MM.1S (cell line): Measurements from ENCODE around the gene NAPG.

ENCODE experiments used
- DNase-seq: peaks from one replicate; pipeline ENCODE4 v3.0.0-alpha.2; 2015
- H2AFZ ChIP-seq: fragments of 300-600 bp; sonication (generic); 2 replicates; pipeline ENCODE4 v1.6.0; 2016; ENCODE audit warnings: antibody characterized with exemption, low read length
- H3F3A ChIP-seq: fragments of 300-600 bp; sonication (generic); 2 replicates; pipeline ENCODE4 v1.6.1; 2016; ENCODE audit warnings: mild to moderate bottlenecking, antibody characterized with exemption, low read length, moderate library complexity, mixed read lengths; ENCODE audit not compliant: insufficient read depth
- H3K27ac ChIP-seq: fragments of 300-600 bp; sonication (generic); 2 replicates; pipeline ENCODE4 v1.5.1; 2016; ENCODE audit warnings: mild to moderate bottlenecking, low read length
- H3K27me3 ChIP-seq: fragments of 300-600 bp; sonication (generic); replicated peaks from 2 replicates; pipeline ENCODE4 v1.6.0; 2016; ENCODE audit warnings: low read length; ENCODE audit not compliant: insufficient read depth
- H3K36me3 ChIP-seq: fragments of 300-600 bp; sonication (generic); replicated peaks from 2 replicates; pipeline ENCODE4 v1.6.1; 2016; ENCODE audit warnings: mild to moderate bottlenecking, low read length, mixed read lengths; ENCODE audit not compliant: insufficient read depth
- H3K4me1 ChIP-seq: fragments of 300-600 bp; sonication (generic); 2 replicates; pipeline ENCODE4 v1.6.1; 2016; ENCODE audit warnings: low read length, mixed read lengths
- H3K4me2 ChIP-seq: fragments of 300-600 bp; sonication (generic); 2 replicates; pipeline ENCODE4 v1.6.0; 2016; ENCODE audit warnings: low read depth, low read length
- H3K4me3 ChIP-seq: fragments of 300-600 bp; sonication (generic); 2 replicates; pipeline ENCODE4 v1.5.1; 2016; ENCODE audit warnings: low read length, mixed read lengths
- H3K79me2 ChIP-seq: fragments of 300-600 bp; sonication (generic); 2 replicates; pipeline ENCODE4 v1.6.1; 2016; ENCODE audit warnings: mixed run types, low read length, mixed read lengths
- H3K9ac ChIP-seq: fragments of 300-600 bp; sonication (generic); 2 replicates; pipeline ENCODE4 v1.6.1; 2016; ENCODE audit warnings: low read length, mixed read lengths
- H3K9me2 ChIP-seq: fragments of 300-600 bp; sonication (generic); replicated peaks from 2 replicates; pipeline ENCODE4 v1.6.1; 2016; ENCODE audit warnings: mild to moderate bottlenecking, low read length, mixed read lengths; ENCODE audit not compliant: insufficient read depth
- H3K9me3 ChIP-seq: fragments of 300-600 bp; sonication (generic); replicated peaks from 2 replicates; pipeline ENCODE4 v1.6.1; 2016; ENCODE audit warnings: mild to moderate bottlenecking, low read length, mixed read lengths; ENCODE audit not compliant: insufficient read depth
- H4K20me1 ChIP-seq: fragments of 300-600 bp; sonication (generic); 2 replicates; pipeline ENCODE4 v1.6.1; 2016; ENCODE audit warnings: mild to moderate bottlenecking, low read length, moderate library complexity, mixed read lengths; ENCODE audit not compliant: insufficient read depth
- EZH2 ChIP-seq: fragments of 300-600 bp; sonication (generic); optimal IDR thresholded peaks from 2 replicates; pipeline ENCODE3; 2017; ENCODE audit warnings: low read depth, mild to moderate bottlenecking, antibody characterized with exemption, low read length, mixed read lengths
- EZH2phosphoT487 ChIP-seq: fragments of 300-600 bp; sonication (generic); IDR thresholded peaks from 2 replicates; pipeline ENCODE4 v1.6.1; 2018; ENCODE audit warnings: antibody characterized with exemption, low read length
- TF ChIP-seq, protein P1 (sequence below): fragments of 300-600 bp; sonication (generic); IDR thresholded peaks from 2 replicates; pipeline ENCODE4 v1.5.1; 2016; ENCODE audit warnings: antibody characterized with exemption, low read length, mixed read lengths

The NAPG gene

DNA sequence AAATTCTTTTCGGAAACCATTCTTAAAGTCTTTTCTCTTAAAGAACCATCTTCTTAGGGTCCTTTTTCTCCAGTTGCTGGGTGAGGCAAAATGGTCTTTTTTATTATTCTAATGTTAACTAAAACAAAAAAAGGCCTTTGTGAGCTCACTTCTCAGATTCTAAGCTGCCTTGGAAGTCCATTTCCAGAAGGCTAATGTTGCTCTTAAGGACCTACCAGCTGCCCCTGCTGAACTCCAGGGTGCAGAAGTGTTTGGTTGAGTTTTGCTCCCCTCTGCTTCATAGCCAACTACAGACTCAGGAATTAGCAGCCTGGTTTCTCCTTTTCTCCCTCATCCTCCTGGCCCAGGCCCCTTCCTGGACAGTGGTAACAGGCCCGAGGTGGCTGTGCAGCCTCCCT lies 48.0 kb upstream of the NAPG start:
- H3K4me2 ChIP-seq, result no peak overlapping the region
- DNase-seq, result no peak
- H4K20me1 ChIP-seq, result no peaks in the 10 kb centered on the region
- no peak overlapping the region for H2AFZ ChIP-seq
- H3K9me2 ChIP-seq, result no peaks in the 10 kb centered on the region
- H3K9me3 ChIP-seq, result no peaks in the 10 kb centered on the region
- no peak overlapping the region for H3K9ac ChIP-seq
- H3F3A ChIP-seq, result no peaks in the 10 kb centered on the region
- no peaks in the 10 kb centered on the region for H3K79me2 ChIP-seq
- no peaks in the 10 kb centered on the region for H3K27me3 ChIP-seq
- no peak overlapping the region for H3K27ac ChIP-seq
- H3K4me3 ChIP-seq, result no peak overlapping the region
- H3K36me3 ChIP-seq, result no peaks in the 10 kb centered on the region
- TF ChIP-seq EZH2phosphoT487 (no peak), EZH2 (no peak)
- TF ChIP-seq, protein P1, sequence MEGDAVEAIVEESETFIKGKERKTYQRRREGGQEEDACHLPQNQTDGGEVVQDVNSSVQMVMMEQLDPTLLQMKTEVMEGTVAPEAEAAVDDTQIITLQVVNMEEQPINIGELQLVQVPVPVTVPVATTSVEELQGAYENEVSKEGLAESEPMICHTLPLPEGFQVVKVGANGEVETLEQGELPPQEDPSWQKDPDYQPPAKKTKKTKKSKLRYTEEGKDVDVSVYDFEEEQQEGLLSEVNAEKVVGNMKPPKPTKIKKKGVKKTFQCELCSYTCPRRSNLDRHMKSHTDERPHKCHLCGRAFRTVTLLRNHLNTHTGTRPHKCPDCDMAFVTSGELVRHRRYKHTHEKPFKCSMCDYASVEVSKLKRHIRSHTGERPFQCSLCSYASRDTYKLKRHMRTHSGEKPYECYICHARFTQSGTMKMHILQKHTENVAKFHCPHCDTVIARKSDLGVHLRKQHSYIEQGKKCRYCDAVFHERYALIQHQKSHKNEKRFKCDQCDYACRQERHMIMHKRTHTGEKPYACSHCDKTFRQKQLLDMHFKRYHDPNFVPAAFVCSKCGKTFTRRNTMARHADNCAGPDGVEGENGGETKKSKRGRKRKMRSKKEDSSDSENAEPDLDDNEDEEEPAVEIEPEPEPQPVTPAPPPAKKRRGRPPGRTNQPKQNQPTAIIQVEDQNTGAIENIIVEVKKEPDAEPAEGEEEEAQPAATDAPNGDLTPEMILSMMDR, result no peak
- no peaks in the 10 kb centered on the region for H3K4me1 ChIP-seq

DNA sequence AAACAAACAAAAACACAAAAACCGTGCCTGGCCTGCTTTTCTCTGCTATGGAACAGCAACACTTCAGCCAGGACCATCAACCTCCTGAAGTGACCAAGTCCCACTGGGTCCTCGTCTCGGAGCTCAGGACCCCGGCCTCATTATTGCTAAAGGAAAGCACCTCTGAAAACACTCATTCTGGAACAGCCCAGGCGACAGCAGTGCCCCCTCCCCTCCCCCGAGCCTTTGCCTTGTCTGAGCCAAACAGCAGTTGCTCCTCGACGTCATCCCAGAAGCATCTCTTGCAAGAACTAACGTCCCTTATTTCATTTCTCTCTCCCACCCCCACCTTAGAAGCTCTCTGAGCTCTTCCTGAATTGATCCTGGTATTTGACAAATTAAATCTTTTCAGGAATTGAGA lies 44.0 kb upstream of the NAPG start:
- Histone ChIP-seq H3K79me2 (no peaks in the 10 kb centered on the region), H3K9ac (no peak overlapping the region), H3K4me2 (no peak overlapping the region), H3K4me1 (no peaks in the 10 kb centered on the region), H2AFZ (no peak overlapping the region), H4K20me1 (no peaks in the 10 kb centered on the region), H3K4me3 (no peak overlapping the region), H3K36me3 (no peaks in the 10 kb centered on the region), H3F3A (no peaks in the 10 kb centered on the region), H3K27me3 (no peaks in the 10 kb centered on the region), H3K9me2 (no peaks in the 10 kb centered on the region), H3K27ac (no peak overlapping the region), H3K9me3 (no peaks in the 10 kb centered on the region)
- TF ChIP-seq EZH2 (no peak), EZH2phosphoT487 (no peak)
- TF ChIP-seq, protein P1, result no peak
- no peak for DNase-seq

DNA sequence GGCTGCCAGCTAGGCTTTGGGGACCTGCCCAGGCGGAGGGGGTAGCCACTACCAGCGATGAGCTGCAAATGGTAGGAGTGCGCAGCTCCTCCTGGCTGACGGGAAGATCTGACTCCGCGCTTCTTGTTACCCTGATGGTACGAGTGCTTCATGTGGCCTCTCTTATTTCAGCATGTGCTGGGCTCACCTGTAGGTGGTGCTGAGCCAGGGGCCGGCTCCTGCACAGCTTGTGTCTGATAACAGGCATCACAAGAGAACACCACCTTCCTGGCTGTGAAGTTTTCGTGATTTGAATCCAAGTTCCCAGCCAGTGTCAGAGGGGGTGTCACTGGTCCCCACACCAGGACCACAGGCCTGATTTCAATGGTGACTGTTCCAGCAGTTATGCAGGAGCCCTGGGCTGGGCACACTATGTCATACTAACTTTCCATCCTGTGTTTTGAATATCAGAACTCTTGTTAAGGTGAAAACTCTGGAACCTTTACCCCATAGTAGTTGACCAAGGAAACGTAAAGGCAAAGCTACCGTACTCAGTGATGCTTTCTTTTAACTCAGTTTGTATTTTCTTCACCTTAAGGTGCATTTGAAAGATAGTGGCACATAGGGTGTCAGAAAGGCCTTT lies 43.4 kb upstream of the NAPG start:
- Histone ChIP-seq H3K27me3 (no peaks in the 10 kb centered on the region), H3K36me3 (no peaks in the 10 kb centered on the region), H3K79me2 (no peaks in the 10 kb centered on the region), H3F3A (no peaks in the 10 kb centered on the region), H3K4me3 (no peak overlapping the region), H2AFZ (no peak overlapping the region), H3K4me1 (no peaks in the 10 kb centered on the region), H3K27ac (no peak overlapping the region), H3K9me2 (no peaks in the 10 kb centered on the region), H4K20me1 (no peaks in the 10 kb centered on the region), H3K9ac (no peak overlapping the region), H3K4me2 (no peak overlapping the region), H3K9me3 (no peaks in the 10 kb centered on the region)
- no peak for DNase-seq
- TF ChIP-seq EZH2 (no peak), EZH2phosphoT487 (no peak)
- TF ChIP-seq, protein P1, result no peak
